GM18526 (cell line): Measurements from ENCODE around the gene DTNBP1.

Experiments used
- POLR2A ChIP-seq: IDR thresholded peaks from 3 replicates; pipeline ENCODE4 v1.6.1; 2011; ENCODE audit not compliant: insufficient read length; ENCODE audit errors: extremely low read depth

Gene DTNBP1

DNA sequence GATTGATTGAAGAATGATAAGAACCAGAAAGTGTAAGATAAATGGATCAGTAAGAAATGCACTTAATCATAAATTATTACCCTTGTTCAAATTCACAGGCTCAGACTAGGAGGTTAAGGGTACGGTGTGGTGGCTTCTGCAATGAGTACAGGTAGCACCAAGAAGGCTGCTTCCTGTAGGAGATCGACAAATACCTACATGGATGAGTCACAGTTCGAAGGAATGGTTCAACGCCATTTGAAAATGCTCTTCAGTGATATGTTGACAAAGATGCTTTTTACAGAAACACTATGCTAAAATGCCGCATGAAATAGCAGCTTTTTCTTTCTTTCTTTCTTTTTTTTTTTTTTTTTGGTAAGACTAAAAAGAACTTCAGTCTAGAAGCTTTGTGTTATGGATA, 116.2 kb downstream of the DTNBP1 start:
- TF ChIP-seq POLR2A: no peak

DNA sequence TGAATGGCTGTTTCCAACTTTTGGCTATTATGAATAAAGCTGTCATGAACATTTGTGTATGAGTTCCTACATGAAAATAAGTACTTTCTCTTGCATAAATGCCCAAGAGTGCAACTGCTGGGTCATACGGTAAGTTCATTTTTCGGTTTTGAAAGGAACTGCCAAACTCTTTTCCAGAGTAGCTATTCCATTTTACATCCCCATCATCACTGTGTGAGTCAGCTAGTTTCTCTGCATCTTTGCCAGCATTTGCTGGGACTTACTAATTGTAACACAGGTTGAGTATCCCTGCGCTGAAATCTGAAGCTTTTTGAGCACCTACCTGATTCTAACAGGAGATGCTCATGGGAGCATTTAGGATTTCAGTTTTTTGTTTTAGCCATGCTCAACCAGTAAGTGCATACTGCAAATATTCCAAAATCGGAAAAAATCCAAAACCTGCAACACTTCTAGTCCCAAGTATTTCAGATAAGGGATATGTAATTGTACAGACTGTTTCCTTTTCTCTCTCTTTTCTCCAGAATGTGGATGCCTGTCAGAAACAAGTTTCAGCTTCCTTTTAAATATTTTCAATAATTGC, 118.4 kb downstream of the DTNBP1 start:
- TF ChIP-seq POLR2A: no peak

DNA sequence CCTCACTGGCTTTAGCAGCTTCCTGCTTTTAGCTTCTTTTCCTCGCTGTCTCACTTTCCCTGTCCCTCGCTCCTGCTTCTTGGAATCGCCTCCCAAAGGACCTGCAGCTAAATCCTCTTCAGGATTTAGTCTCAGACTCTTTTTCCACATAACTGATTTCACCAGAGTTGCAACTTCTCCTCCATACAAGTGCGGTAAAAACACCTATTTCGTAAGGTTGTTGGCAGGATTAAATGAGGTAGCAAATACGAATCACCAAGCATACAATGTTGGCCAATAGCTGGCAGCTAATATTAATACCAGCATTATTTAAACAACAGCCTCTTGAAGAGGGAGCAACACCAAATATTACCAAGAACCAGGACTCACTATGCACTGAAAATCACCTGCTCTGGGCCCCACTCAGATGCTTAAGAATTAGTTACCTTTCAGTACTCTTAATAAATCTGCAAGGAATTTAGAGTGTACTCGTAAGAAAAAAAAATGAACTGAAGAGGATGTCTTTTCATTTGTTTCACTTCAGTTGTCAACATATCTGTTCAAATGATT, 123.0 kb downstream of the DTNBP1 start:
- no peak for TF ChIP-seq POLR2A

DNA sequence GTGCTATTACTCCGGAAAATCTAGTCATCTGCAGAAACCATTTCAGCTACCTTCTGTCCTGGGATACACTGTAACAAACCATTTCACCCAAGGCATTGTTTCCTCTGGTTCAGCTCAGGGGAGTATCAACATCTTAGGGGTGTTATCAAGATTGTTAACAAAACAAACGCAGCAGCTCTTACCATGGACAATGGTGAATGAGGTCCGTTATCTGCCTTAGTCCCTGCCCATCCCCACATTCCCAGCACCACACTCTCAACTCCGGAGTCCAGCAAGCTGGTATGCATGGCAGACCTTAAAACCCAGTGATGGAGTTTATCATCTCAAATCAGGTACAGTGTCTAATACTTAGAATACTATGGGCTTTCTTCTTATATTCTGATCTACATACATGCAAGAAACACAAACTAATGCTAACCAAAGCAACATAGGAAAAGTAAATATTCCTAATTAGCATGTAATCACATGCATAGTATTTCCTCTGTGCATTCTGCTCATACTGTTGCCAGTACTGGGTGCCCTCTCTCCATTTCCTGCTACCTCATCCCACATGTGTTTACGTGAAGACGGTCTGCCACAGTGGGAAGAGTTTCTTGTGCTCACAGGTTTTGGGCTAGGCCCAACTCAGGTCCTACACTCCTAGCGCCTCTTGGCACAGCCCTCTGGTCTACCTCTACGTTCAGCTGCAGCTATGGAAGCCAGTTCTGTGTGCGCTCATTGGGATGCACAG, 123.9 kb downstream of the DTNBP1 start:
- TF ChIP-seq POLR2A: no peak

DNA sequence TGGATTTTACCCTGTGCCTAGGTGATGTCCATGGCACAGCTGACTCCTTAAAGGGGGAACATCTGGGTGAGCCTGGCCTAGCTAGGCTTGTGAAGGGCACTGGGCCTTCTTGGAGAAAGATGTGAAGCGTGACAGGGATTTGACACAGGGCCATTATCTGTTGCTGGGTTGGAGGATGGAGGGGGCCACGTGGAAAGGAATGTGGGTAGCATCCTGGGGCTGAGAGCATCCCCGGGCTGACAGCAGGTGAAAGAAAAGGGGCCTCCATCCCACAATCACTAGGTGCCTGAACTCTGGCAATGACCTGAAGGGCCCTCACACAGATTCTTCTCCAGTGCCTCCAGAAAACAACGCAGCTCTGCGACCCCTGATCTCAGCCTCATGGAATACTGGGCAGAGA, 124.7 kb downstream of the DTNBP1 start:
- TF ChIP-seq POLR2A: no peak

DNA sequence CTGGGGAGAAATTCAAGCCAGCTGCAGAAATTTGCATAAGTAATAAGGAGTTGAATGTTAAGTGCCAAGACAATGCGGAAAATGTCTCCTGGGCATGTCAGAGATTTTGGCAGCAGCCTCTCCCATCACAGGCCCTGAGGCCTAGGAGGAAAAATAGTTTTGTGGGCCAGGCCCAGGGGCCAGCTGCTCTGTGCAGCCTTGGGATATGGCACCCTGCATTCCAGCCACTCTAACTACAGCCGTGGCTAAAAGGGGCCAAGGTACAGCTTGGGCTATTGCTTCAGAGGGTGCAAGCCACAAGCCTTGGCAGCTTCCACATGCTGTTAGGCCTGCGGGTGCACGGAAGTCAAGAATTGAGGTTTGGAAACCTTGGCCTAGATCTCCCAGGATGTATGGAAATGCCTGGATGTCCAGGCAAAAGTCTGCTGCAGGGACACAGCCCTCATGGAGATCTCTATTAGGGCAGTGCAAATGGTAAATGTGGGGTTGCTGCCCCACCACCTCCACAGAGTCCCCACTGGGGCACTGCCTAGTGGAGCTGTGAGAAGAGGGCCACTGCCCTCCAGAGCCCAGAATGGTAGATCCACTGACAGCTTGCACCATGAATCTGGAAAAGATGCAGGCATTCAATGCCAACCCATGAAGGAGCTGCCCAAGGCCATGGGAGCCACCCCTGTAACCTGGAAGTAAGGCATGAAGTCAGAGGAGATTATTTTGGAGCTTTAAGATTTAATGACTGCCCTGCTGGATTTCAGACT, 126.5 kb downstream of the DTNBP1 start:
- TF ChIP-seq POLR2A: no peak

DNA sequence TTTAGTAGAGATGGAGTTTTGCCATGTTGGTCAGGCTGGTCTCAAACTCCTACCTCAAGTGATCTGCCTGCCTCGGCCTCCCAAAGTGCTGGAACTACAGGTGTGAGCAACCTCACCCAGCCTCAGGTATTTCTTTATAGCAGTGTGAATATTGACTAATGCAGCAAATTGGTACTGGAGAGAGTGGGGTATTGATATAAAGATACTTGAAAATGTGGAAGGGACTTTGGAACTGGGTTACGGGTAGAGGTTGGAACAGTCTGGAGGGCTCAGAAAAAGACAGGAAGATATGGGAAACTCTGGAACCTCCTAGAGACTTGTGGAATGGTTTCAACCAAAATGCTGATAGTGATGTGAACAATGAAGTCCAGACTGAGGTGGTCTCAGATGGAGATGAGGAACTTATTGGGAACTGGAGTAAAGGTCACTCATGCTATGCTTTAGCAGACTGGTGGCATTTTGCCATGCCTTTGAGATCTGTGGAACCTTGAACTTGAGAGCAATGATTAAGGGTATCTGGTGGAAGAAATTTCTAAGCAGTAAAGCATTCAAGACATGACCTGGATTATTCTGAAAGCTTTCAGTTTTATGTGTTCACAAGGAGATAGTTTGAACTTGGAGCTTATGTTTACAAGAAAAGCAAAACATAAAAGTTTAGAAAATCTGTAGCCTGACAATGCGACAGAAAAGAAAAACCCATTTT, 127.2 kb downstream of the DTNBP1 start:
- no peak for TF ChIP-seq POLR2A

DNA sequence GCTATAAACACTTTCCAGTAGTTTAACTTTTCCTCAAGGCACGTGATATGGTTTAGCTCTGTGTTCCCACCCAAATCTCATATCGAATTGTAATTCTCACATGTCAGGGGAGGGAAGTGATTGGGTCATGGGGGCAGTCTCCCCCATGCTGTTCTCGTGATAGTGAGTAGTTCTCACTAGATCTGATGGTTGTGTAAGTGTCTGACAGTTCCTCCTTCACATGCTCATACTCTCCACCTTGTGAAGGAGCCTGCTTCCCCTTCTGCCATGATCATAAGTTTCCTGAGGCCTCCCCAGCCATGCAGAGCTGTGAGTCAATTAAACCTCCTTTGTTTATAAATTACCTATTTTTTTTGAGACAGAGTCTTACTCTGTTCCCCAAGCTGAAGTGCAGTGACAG, 127.9 kb downstream of the DTNBP1 start:
- no peak for TF ChIP-seq POLR2A

DNA sequence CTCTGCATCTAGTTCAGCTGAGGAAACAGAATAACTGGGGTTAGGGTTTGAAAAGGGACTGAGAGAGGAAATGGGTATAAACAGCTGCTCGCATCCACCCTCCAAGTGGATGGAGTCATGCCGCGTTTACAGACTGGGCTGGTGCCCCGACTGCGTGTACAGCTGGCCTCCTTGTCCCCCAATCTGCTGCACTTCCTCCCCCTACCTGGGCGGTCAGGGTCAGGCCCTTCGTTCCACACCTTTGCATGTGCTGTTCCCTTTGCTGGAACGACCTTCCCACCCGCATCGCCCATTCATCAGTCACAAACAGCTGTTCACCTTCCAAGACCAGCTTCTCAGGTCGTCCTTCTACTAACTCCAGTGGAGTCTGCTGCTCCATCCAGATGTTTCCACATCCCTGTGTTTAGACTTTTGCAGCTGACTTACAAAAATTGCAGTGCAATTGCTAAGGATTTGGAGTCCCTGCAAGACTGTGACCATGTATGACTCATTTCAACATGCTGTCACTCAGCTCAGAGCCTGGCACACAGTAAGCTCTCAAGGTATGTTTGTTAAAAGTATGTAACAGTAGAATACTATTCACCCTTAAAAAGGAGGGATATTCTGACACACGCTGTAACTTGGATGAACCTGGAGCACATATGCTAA, 129.3 kb downstream of the DTNBP1 start:
- no peak for TF ChIP-seq POLR2A

DNA sequence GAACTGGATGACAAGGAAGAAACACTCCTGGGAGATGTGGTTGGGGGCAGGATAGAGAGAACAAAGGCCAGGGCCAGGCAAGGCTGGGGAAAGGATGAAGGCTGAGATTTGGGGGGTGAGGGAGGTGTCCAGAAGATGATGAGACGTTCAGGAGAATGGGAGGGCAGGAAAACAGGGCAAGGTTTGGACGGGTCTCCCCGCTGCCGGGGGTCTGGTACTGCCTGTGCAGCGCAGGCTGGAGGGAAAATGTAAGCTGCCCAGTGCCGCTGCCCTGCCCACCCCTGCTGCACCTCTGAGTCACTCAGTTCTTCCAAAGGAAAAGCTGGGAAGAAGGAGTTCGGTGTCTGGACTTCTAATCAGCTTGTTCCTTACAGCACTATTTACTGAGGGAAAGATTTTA, 130.9 kb downstream of the DTNBP1 start:
- no peak for TF ChIP-seq POLR2A

DNA sequence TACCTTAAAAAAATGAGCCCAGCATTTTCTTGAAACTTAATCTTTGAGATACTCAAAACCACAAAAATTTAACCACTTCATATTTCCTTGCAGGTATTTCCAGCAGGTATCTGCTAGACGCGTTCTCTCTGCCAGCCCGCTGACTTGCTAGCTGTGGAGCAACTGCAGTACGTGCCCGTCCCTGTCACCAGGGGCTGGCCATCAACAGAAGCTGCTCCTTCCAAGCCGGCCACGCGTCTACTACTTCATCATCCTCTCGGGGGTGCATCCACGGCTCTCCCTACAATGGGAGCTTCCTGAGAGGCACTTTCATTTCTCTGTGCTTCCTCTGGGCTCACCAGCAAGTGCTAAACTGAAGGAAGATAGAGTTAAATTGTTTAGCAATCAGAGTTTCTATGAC, 132.4 kb downstream of the DTNBP1 start:
- no peak for TF ChIP-seq POLR2A

DNA sequence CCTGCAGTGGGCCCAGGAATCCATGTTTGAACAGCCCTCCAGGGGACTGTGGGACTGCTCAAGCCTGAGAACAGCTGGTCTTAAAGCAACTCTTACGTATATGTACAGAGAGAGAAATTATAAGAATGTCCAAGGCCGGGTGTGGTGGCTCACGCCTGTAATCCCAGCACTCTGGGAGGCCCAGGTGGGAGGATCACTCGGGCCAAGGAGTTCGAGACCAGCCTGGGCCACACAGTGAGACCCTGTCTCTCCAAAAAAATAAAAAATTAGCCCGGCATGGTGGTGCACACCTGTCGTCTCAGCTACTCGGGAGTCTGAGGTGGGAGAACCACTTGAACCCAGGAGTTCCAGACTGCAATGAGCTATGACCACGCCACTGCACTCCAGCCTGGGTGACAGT, 134.0 kb downstream of the DTNBP1 start:
- TF ChIP-seq POLR2A: no peak

DNA sequence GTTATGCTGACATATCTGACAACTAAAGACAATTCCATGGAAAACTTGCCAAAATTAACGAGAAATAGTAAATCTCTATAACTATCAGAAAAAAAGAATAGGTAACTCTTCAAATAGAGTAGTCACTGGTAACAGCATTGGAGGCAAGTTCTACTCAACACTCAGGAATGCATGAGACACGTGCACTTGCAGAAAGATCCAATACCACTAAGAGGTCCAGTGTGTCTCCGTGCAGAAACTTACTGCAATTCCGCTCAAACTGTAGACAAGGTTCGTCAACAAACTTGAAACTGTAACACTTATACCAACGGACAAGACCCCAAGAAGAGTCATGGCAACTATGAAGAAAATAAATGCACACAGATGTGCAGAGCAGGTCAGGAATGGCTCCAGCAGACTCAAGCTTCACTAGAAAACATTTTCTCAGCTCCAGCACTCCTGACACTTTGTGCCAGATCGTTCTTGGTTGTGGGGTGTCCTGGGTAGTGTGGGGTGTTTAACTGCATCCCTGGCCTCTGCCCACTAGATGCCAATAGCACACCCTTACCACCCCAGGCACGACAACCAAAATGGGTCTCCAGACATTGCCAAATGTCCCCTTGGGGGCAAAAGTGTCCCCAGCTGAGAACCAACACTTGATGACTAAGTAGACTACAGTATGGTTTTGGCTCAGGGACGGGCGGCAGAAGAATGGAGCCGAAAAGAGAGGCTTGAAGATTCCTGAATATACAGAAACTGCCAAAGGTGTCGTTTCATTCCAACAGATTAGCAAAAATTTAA, 134.8 kb downstream of the DTNBP1 start:
- no peak for TF ChIP-seq POLR2A

DNA sequence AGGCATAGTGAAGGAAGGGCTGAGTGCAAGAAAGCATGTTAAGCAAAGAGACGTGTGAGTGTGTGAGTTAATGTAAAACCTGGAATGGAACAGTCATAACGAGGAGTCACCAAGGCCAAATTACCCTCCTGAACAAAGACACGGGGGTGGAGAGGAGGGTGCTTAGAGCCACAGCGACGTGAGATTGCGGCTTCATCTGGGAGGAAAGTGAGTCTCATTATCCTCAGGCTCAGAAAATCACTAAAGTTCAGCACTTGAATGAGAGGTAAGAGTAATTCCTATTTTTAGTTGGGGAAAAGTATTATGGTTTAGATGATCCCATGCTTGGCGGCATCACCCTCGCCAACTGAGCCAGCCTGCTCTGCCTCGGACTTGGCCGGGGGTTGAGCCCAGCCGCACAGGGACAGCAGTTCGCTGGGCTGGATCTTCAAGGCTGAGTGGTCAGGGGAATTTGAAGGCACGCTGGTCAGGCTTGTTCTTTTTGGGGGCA, 136.6 kb downstream of the DTNBP1 start:
- no peak for TF ChIP-seq POLR2A
